Upper lobe of left lung (tissue), 6 donors: ENCODE measurements around the gene PSD2. TPM values are rescaled to one million over a fixed set of nuclear protein-coding genes. Genes with fewer than 3 reads are reported as not detected.
"Not testable (repeated sequence)": the region's sequence is repeated elsewhere in the genome, so short reads cannot be mapped to it uniquely, and the experiment has no call there.

ENCODE experiments used
- ATAC-seq, 2 donors: fragments of 200-7000 bp; cut with Tn5 transposase; one replicate each; pipeline ENCODE4 v1.9.1; 2022; ENCODE audit warnings: mild to moderate bottlenecking in 2 of 2, moderate library complexity in 2 of 2; ENCODE audit not compliant: low FRiP score in 2 of 2
- DNase-seq, 2 donors: peaks; one replicate each; pipeline ENCODE4 v3.0.0-alpha.2; 2019 to 2020
- H3K27ac ChIP-seq, 4 donors: fragments of 200-600 bp; sonication (generic); one replicate each; pipeline ENCODE4 v1.5.1; 2016 to 2019
- H3K27me3 ChIP-seq, 4 donors: fragments of 200-600 bp; sonication (generic); one replicate each; pipeline ENCODE4 v1.5.1; 2017 to 2019
- H3K36me3 ChIP-seq, 4 donors: fragments of 200-600 bp; sonication (generic); one replicate each; pipeline ENCODE4 v1.5.1; 2016 to 2019
- H3K4me1 ChIP-seq, 4 donors: fragments of 200-600 bp; sonication (generic); one replicate each; pipeline ENCODE4 v1.5.1; 2018 to 2019
- H3K4me3 ChIP-seq, 4 donors: fragments of 200-600 bp; sonication (generic); one replicate each; pipeline ENCODE4 v1.5.1; 2017 to 2019; ENCODE audit warnings: mild to moderate bottlenecking in 2 of 4, moderate library complexity in 1 of 4
- H3K9me3 ChIP-seq, 4 donors: fragments of 200-600 bp; sonication (generic); one replicate each; pipeline ENCODE4 v1.5.1; 2018 to 2019
- EP300 ChIP-seq, 4 donors: sonication (generic); formaldehyde crosslinking; IDR thresholded peaks; one replicate each; pipeline ENCODE4 v1.5.1; 2017; ENCODE audit warnings: antibody characterized with exemption in 4 of 4, control low read depth in 2 of 4
- POLR2A ChIP-seq, 4 donors: fragments of 450-650 bp; IDR thresholded peaks; one replicate each; pipeline ENCODE4 v1.5.1; 2016 to 2017; ENCODE audit warnings: antibody characterized with exemption in 4 of 4, mild to moderate bottlenecking in 2 of 4
- POLR2AphosphoS5 ChIP-seq, 2 donors: sonication (generic); formaldehyde crosslinking; IDR thresholded peaks; one replicate each; pipeline ENCODE4 v1.5.1; 2017; ENCODE audit warnings: antibody characterized with exemption in 2 of 2
- WGBS, 2 donors: methylation state at CpG; one replicate each; pipeline ENCODE4 v1.1.5; 2017 to 2018; 5-methylcytosine and 5-hydroxymethylcytosine counted together
- total RNA-seq, 6 donors: library from RNA; depleted of rRNA in 4 of 6; stranded (reverse); fragments of >200 nt in 4 of 6; gene quantifications; one replicate each; pipeline versions ENCODE4 v1.1.0 to v1.2.1, GENCODE V29; 2016 to 2021
- TF ChIP-seq, protein P1 (sequence below), 6 experiments: fragments of 450-650 bp in 4 of 6; fragments of 200-600 bp in 2 of 6; sonication (generic) in 2 of 6; IDR thresholded peaks; one replicate each; pipeline ENCODE4 v1.5.1; 2016 to 2019; ENCODE audit warnings: antibody characterized with exemption in 6 of 6
- donor health status: DM: no; HTN: no; CAD: no; lungs with moderate emphysema.
- donor health status: DM: no; HTN: yes; CAD: no; lungs with severe emphysema.

The PSD2 gene
- total RNA-seq, 6 donors from 2014 or later: 0.10 to 0.15 (median 0.11) TPM; not detected in 3

GRCh38 chr5:139788294-139788910 lies 7.2 kb upstream of the PSD2 start:
- Histone ChIP-seq H3K9me3 (no peaks in the 10 kb centered on the region), H3K4me3 (peak overlapping the region; percentile 26 to 70 (median 48)), H3K27me3 (no peaks in the 10 kb centered on the region), H3K4me1 (peaks cover 10 to 17% (median 13%) of the 10 kb centered on the region in 4 donors), H3K36me3 (no peaks in the 10 kb centered on the region), H3K27ac (peak overlapping the region in 2 of 4 donors; percentile 36 to 73)
- ATAC-seq (peak in 1 of 2 donors; percentile 1), DNase-seq (peak in 1 of 2 donors; percentile 87)
- 40 to 66% methylated on average over 11 to 25 of the region's 32 CpGs for WGBS, 2 donors
- no peak for TF ChIP-seq POLR2AphosphoS5 (IDR thresholded peaks at IDR 0.05)
- TF ChIP-seq EP300 (IDR thresholded peaks at IDR 0.05): no peak
- TF ChIP-seq, protein P1, sequence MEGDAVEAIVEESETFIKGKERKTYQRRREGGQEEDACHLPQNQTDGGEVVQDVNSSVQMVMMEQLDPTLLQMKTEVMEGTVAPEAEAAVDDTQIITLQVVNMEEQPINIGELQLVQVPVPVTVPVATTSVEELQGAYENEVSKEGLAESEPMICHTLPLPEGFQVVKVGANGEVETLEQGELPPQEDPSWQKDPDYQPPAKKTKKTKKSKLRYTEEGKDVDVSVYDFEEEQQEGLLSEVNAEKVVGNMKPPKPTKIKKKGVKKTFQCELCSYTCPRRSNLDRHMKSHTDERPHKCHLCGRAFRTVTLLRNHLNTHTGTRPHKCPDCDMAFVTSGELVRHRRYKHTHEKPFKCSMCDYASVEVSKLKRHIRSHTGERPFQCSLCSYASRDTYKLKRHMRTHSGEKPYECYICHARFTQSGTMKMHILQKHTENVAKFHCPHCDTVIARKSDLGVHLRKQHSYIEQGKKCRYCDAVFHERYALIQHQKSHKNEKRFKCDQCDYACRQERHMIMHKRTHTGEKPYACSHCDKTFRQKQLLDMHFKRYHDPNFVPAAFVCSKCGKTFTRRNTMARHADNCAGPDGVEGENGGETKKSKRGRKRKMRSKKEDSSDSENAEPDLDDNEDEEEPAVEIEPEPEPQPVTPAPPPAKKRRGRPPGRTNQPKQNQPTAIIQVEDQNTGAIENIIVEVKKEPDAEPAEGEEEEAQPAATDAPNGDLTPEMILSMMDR (IDR thresholded peaks at IDR 0.05): no peak
- TF ChIP-seq POLR2A (IDR thresholded peaks at IDR 0.05): no peak

GRCh38 chr5:139789116-139789844 lies 6.3 kb upstream of the PSD2 start:
- Histone ChIP-seq H3K27ac (no peak overlapping the region), H3K4me3 (no peak overlapping the region), H3K9me3 (no peaks in the 10 kb centered on the region), H3K4me1 (peaks cover 10 to 17% (median 13%) of the 10 kb centered on the region in 4 donors), H3K27me3 (no peaks in the 10 kb centered on the region), H3K36me3 (no peaks in the 10 kb centered on the region)
- TF ChIP-seq EP300 (IDR thresholded peaks at IDR 0.05) (no peak), POLR2AphosphoS5 (IDR thresholded peaks at IDR 0.05) (no peak), POLR2A (IDR thresholded peaks at IDR 0.05) (no peak)
- TF ChIP-seq, protein P1 (IDR thresholded peaks at IDR 0.05): no peak
- DNase-seq (no peak), ATAC-seq (no peak)
- 87 to 88% methylated on average over 11 to 12 of the region's 12 CpGs for WGBS, 2 donors

GRCh38 chr5:139789845-139790189 lies 5.8 kb upstream of the PSD2 start:
- WGBS, 2 donors: 89 to 97% methylated on average over 12 of the region's 12 CpGs
- TF ChIP-seq EP300 (IDR thresholded peaks at IDR 0.05): no peak
- TF ChIP-seq POLR2AphosphoS5 (IDR thresholded peaks at IDR 0.05): no peak
- no peak for TF ChIP-seq POLR2A (IDR thresholded peaks at IDR 0.05)
- TF ChIP-seq, protein P1 (IDR thresholded peaks at IDR 0.05): no peak
- H3K4me3 ChIP-seq: no peak overlapping the region
- peaks cover 10 to 17% (median 13%) of the 10 kb centered on the region in 4 donors for H3K4me1 ChIP-seq
- ATAC-seq: no peak
- no peak overlapping the region for H3K27ac ChIP-seq
- H3K9me3 ChIP-seq: no peaks in the 10 kb centered on the region
- H3K27me3 ChIP-seq: peaks cover 0 to 5% (median 2%) of the 10 kb centered on the region in 4 donors
- peak in 1 of 2 donors; percentile 66 for DNase-seq
- H3K36me3 ChIP-seq: no peaks in the 10 kb centered on the region

DNA sequence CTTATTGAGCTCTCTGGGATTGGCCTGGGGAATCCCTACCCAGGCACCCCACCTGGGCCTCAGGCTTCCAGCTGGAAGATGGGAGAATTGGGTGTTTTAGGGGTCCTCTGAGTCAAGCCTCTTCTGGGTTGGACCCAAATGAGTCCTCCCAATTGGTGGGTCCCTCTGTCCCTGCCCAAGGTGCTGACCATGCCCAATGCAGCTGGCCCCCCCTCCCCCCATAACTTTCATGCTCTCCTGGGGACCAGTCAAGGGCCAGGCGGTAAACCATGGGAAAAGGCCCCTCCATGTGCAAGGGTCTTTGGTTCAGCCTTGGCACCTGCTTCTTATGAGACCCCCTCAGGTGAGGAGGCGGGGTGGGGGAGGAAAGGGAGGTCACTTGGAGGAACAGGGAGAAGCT lies 3.4 kb upstream of the PSD2 start:
- WGBS, 2 donors: 75 to 87% methylated on average over 1 to 2 of the region's 2 CpGs
- peaks cover 4 to 29% (median 21%) of the 10 kb centered on the region in 4 donors for H3K27me3 ChIP-seq
- no peaks in the 10 kb centered on the region for H3K36me3 ChIP-seq

DNA sequence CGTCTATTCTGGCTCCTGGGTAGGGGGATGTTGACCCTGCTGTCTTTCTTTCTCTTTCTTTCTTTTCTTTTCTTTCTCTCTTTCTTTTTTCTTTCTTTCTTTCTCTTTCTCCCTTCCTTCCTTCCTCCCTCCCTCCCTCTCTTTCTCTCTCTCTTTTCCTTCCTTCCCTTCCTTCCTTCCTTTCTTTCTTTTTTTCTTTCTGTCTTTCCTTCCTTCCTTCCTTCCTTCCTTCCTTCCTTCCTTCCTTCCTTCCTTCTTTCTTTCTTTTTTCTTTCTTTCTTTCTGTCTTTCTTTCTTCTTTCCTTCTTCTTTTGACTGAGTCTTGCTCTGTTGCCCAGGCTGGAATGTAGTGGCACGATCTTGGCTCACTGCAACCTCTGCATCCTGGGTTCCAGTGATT lies 3.0 kb upstream of the PSD2 start:
- not testable (repeated sequence) for H3K36me3 ChIP-seq, DNase-seq, H3K27ac ChIP-seq, ATAC-seq, H3K9me3 ChIP-seq, H3K4me3 ChIP-seq
- H3K27me3 ChIP-seq: peaks cover 4 to 32% (median 23%) of the 10 kb centered on the region in 4 donors
- peaks cover 16 to 27% (median 20%) of the 10 kb centered on the region in 4 donors for H3K4me1 ChIP-seq
- 84 to 85% methylated on average over 2 of the region's 2 CpGs for WGBS, 2 donors

More for the DNA sequence above, 3.4 kb upstream of the PSD2 start:
- no peaks in the 10 kb centered on the region for H3K9me3 ChIP-seq
- no peak for TF ChIP-seq EP300 (IDR thresholded peaks at IDR 0.05)
- TF ChIP-seq POLR2A (IDR thresholded peaks at IDR 0.05): no peak
- no peak for TF ChIP-seq POLR2AphosphoS5 (IDR thresholded peaks at IDR 0.05)
- TF ChIP-seq, protein P1 (IDR thresholded peaks at IDR 0.05): no peak
- H3K4me3 ChIP-seq: no peak overlapping the region
- peaks cover 21 to 31% (median 23%) of the 10 kb centered on the region in 4 donors for H3K4me1 ChIP-seq
- no peak overlapping the region for H3K27ac ChIP-seq
- no peak for DNase-seq
- ATAC-seq: no peak
